GM19467 (cell line): ENCODE measurements around the gene POMP.

Experiments
- ATAC-seq: cut with Tn5 transposase; IDR thresholded peaks from one replicate; pipeline ENCODE4 v1.9.1; 2021; ENCODE audit warnings: mild to moderate bottlenecking, moderate library complexity; ENCODE audit not compliant: unreplicated experiment

Gene POMP, protein sequence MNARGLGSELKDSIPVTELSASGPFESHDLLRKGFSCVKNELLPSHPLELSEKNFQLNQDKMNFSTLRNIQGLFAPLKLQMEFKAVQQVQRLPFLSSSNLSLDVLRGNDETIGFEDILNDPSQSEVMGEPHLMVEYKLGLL

GRCh38 chr13:28658796-28659620 is at the start of gene POMP:
TSS of gene POMP (plus strand) at chr13:28659130. CDS start at chr13:28659185, 55 bp downstream.
- ATAC-seq: peak; percentile 85

DNA sequence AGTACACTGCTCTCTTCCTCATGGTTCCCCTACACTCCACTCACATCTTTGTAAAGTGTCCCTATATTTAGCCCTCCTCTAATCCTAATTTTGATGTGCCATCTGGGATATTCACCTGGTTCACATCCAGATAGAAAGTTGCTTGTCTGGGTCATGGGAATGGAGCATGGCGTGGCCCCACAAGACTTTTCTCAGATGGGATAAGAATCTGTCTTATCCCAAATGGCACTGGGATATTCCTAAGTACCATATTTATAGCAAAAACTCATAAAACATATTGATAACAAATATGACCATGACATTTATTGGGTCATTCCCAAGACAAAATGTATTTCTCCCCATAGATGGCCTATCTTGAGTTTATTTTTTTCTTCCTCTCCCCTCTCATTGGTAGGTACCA is 49.5 kb upstream of the POMP start:
- no peak for ATAC-seq

DNA sequence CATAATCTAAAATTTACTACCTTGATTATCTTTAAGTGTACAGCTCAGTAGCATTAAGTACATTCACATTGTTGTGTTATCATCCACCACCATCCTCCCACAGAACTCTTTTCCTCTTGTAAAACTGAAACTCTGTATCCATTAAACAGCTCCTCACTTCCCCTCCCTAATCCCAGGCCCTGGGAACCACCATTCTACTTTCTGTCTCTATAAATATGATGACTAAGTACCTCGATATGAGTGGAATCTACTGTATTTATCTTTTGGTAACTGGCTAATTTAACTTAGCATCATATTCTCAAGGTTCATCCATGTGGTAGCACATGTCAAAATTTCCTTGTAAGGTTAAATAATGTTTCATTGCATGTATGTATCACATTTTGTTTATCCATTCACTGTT is 49.0 kb upstream of the POMP start:
- no peak for ATAC-seq

DNA sequence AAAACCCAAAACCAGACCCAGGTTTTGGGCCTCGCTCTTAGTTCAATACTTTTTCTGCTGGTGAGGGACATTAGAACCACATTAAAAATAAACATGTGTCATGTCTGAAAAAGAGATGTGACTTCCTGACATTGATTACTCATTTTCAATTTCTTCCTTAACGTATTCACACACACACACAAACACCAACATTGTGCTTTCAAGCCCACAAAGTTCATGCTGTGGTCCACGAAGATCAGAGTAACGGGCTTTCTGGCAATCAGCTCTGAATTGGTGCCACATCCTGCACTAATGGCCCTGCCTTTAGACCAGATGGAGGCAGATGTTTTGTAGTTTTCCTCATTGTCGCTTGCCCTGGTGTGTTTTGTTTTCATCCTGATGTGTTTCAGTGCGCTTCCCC is 47.9 kb upstream of the POMP start:
- no peak for ATAC-seq

DNA sequence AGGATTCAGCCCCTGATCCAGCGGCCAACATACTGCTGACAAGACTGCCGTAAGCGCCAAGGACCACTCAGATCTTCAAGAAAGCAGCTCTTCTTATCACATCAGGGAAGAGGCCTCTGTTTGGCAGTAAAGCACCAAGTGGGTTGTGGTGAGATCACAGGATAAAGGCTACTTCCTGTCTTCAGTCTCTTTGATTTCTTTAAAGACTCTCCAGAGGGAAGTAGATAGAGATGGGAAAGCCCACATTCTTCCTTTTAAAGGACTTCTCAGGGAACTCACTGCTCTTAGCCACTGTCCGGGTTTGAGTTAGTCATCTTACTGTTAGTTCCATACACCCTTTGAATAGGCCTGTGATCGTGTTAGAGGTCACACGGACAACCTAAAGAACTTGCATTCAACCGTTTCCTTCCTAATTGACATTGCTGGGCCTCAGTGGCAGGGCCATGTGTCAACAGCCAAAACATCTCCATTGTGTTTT is 47.2 kb upstream of the POMP start:
- no peak for ATAC-seq

- ATAC-seq: no peak
Measured at GRCh38 chr13:28613562-28613961, 45.4 kb upstream of the POMP start.

GRCh38 chr13:28615916-28616446 is 42.9 kb upstream of the POMP start:
- no peak for ATAC-seq

DNA sequence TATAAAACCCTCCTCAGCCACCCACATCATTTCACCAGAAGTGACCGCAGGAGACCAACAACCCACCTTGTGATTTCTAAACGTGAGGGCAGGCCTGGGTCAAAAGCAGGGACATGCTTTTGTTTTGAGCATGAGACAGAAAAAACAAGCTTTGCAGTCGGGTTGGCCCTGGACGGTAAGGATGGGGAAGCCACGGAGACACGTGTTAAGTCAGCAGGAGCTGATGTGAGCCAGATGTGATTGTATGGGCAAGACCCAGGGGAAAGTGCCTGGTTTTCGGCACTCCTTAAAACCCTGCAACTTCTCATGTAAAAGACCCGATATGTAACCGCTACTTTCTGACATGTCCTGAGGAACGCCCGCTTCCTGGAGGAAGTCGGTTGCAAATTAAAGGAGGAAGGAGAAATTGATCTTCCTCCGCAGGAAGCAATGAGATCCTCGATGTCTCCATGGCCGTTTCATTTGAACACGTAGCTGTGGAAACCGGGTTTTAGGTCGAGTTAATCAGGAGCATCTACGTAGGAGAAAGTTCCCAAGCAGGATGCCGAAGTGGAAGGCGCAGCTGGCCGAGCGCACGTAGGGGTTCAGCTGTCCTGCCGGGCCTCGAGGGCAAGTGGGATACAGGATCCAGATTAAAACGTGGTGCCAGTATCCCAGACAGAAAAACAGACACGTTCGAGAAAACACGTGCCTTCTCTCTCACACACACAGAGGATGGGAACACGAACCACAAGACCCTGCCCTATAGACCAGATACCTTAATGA is 40.5 kb upstream of the POMP start:
- no peak for ATAC-seq

DNA sequence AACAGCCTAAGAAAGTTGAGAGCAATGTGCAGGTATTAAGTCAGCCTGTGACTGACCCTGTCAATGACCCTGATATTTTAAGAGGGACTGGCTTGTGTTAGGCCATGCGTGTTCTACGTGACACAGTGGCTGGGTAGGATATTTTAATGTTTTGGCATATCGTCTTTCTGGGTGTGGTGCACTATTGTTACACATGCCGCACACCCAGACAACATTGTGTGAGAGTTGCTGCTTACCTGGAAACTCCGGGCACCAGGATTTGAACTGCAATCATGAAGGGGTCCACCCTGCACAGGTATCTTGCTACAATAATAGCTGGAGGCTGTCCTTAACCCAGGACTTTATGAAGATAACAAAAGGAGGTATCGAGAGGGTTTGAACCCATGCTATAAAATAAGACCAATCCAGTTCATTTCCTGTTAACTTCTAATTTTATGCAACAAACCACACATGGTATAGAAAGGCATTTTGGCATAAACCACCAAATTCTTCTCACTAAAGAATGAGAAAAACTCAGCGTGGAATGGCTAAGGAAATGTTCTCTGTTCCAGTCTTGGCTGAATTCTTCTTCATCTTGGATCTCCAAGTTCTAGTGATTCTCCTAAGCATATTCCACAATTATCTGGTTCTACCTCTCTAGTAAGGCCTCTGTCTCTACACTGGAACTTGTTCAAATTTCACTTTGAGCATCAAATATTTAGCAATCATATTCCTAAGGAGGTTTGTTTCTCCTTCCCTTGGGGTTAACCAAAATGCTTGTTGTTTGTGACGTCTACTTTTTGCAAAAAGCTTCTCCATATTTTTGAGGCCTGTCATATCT is 38.7 kb upstream of the POMP start:
- no peak for ATAC-seq

DNA sequence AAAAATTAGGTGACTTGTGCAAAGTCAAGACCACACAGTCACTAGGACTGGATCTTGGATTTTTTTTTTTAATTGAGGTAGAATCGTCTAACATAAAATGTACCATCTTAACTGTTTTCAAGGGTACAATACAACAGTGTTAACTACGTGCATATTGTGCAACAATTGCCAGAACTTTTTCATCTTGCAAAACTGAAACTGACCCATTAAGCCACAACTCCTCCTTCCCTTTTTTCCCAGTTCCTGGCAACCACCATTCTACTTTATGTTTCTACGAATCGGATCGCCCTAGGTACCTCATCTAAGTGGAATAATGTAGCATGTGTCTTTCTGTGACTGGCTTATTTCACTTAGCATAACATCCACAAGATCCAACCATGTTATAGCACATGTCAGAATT is 37.5 kb upstream of the POMP start:
- ATAC-seq: no peak

DNA sequence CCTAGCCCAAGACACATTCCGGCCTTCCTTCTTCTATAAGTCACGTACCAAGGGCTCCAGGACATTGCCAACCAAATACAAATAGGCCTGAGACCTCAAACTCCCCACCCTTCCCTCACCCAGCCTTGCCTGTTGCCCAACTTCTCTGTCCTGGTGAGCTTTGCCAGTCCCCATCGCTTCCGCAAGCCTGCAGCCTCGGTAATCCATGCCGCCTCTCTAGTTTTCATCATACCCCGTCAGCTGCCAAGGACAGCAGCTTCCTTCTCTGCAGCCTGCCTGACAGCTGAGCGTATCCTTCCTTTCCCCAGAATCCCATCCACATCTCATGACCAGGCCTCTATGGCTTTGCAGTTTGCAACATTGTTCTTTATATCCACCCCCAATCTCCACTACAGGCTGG is 36.6 kb upstream of the POMP start:
- ATAC-seq: no peak

GRCh38 chr13:28623782-28624706 is 34.9 kb upstream of the POMP start:
- ATAC-seq: no peak

- no peak for ATAC-seq
Measured at GRCh38 chr13:28624707-28625432, 34.1 kb upstream of the POMP start.

- no peak for ATAC-seq
Measured at GRCh38 chr13:28626266-28626665, 32.7 kb upstream of the POMP start.

- ATAC-seq: no peak
Measured at GRCh38 chr13:28628241-28628640, 30.7 kb upstream of the POMP start.

DNA sequence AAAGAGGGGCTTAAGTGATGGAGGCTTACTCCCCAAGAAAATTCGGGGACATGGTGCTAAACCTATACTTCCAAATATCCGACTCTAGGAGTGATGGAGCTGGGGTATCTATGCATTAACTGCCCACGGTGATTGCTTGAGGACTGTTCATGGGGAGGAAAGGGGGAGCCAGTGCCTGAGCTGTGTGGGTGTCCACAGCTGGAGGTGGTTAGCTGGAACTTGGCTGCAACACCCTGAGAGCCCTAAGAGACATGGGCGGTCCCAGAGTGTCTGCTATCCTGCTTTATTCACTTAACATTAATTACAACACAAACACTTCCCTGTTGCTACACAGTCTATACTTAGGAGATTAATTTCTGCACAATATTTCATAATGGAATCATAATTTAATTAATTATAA is 28.1 kb upstream of the POMP start:
- no peak for ATAC-seq

- no peak for ATAC-seq
Measured at GRCh38 chr13:28631801-28632200, 27.1 kb upstream of the POMP start.

DNA sequence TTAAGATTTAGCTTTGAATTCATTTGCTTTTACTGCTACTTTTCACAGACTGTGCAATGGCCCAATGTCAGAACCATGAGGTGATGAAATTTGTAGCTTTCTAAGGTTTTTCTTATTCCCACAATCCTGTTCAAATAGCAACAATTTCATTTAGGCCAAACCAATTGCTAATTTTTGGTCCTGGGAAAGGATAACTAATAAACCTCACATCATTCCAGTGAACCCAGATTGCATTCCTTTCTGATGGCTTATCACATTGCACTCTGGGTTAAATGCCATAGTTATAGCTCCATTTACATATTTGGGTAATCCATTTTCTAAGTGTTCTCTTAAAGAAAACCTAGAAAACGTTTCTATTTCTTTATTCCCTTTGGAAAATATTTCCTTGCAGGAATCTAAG is 22.9 kb upstream of the POMP start:
- no peak for ATAC-seq
